Activated CD4-positive, alpha-beta T cell treated with anti-CD3 and anti-CD28 coated beads, Interleukin-2, amount 50 U/mL, for 48 hours (primary cell): Measurements from ENCODE around the gene IL12RB2.
A peak's percentile ranks its signal among the peaks of the same experiment; 100 is the strongest.
"Not testable (repeated sequence)": the region's sequence is repeated elsewhere in the genome, so short reads cannot be mapped to it uniquely, and the experiment has no call there.

Experiments used
- DNase-seq, 2 experiments: peaks; one replicate each; pipeline ENCODE4 v3.0.0-alpha.2; 2020

IL12RB2 gene

DNA sequence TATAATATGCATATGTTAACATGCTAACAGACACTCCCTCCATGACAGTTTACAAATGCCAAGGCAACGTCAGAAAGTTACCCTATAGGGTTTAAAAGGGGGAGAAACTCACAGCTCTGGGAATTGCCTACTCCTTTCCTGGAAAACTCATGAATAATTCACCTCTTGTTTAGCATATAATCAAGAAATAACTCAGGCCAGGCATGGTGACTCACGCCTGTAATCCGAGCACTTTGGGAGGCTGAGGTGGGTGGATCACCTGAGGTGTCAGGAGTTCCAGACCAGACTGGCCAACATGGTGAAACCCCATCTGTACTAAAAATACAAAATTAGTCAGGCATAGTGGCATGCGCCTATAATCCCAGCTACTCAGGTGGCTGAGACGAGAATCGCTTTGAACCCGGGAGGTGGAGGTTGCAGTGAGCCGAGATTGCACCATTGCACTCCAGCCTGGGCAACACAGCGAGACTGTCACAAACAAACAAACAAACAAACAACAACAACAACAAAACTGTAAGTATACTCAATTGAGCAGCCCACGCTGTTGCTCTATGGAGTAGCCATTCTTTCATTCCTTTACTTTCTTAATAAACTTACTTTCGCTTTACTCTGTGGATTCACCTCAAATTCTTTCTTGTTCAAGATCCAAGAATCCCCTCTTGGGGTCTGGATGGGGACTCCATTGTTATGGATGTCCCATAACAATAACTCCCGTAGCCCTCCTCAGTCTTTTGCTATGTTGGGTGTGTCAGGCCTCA, 92.5 kb downstream of the IL12RB2 start:
- DNase-seq = peak; percentile 70 to 78

DNA sequence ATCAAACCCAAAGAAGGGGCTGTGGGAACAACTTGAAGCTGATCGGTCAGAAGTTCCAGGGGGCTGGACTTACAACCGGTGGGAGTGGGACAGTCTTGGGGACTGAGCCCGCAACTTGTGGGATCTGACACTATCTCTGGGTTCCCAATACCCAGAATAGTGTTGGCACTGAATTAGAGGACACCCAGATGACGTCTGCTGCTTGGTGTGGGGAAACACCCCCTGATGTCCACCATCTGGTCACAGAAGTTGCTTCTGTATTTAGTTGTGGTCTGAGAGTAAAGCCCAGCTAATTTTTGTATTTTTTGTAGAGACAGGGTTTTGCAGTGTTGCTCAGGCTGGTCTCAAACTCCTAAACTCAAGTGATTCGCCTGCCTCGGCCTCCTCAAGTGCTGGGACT, 93.8 kb downstream of the IL12RB2 start:
- DNase-seq = no peak

DNA sequence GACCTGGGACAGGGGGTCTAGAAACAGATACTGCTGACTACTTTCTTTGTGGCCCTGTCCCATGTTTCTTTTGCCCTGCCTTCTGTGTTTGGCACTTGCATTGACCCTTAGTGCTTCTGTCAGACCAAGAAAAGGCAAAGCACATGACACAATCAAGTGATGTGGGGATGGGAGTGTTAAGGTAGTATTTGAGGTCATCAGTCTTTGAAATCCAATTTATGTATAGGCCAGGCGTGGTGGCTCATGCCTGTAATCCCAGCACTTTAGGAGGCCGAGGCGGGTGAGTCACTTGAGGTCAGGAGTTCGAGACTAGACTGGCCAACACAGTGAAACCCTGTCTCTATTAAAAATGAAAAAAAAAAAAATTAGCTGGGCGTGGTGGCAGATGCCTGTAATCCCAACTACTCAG, 96.5 kb downstream of the IL12RB2 start:
- DNase-seq = no peak

DNA sequence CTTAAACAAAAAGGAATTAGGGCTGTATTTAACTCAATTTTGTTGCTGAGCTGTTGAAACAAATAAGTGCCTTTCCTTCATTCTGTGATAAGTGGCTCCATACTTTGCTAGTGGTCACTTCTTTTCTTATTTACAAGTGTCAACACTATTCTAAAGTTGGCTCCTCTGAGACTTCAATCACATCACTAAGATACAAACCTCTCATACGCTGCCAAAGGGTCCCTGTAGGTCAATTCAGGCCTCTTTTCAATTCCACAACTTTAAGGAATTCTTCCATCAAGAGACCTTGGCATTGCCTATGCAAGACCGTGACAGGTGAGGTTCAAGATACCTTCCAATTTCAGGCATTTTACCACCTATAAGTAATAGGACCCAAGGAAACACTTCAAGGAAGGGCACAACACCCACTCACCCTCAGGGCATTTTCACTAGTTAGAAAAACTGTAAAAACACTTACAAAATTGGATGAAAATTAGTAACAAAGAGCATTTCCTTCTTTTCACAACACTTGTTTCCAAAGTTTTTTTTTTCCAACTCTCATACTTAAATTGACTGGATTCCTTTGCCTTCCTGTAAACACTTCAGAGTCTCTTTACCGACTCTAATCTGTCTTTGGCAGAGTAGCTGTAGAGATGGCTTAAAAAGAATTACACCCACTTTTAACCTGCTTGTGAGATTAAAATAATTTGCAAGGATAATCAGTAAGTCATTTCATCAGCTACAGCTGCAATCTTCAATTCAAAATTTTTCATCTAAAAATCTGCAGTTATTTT, 98.0 kb downstream of the IL12RB2 start:
- DNase-seq = no peak

DNA sequence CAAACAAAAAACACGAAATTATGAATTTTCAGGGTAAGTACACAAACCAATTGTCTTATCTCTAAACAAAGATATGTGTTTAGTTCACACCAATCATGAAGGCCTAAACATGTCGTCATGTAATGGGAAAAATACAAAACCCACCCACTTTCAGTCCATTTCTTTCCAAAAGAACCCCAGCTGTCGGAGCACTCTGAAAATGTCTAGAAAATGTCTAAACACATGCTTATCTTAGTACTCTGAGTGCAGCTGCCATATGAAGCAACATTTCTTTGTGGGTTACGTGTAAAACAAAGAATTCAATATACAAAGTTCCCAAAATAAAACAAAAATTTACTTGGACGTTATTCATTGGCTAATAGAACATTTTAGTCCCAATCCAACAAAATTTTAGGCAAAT, 99.8 kb downstream of the IL12RB2 start:
- DNase-seq = no peak

DNA sequence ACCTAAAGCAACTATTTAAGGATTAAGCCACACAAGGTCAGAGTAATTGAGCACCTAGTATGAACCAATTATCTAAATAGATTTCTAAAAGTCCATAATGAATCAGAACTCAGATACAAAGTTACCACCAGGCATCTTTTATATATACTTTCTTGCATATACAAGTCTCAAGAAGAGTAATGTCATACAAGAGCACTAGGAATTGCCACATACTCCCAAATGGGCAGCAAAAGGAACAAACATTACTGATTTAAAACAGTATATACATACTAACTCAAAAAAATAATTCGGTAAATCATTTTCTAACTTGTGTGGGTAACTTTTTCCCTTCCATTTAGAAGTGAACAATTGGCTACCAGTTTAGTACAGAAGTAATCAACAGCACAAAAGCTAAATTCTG, 100.5 kb downstream of the IL12RB2 start:
- no peak for DNase-seq

DNA sequence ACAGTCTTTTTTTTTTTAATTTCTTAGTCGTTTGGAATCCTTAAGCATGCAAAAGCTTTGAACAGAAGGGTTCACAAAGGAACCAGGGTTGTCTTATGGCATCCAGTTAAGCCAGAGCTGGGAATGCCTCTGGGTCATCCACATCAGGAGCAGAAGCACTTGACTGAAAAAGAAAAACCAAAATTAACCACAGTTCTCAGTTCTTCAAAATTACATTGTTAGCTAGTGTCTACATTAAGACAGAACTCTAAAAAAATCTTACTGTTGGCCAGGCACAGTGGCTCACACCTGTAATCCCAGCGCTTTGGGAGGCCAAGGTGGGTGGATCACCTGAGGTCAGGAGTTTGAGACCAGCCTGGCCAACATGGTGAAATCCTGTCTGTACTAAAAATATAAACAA, 105.4 kb downstream of the IL12RB2 start:
- not testable (repeated sequence) for DNase-seq

DNA sequence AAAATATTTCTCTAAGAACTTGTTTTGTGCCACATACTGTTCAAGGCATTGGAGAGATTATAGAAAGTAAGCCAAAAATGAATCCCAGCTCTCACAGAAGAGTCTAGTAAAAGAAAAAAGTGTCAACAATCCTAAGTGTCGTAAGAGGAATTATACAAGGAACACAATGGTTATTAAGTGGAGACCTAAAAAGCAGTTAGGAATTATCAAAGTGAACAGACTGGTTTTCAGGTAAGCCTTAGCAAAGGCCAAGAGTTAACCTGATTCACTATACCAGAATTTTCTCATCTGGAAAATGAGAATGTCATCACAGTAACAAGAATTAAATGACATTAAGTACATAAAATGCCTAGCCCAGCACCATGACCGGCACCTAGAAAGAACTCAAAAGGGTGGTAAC, 106.9 kb downstream of the IL12RB2 start:
- DNase-seq = no peak

DNA sequence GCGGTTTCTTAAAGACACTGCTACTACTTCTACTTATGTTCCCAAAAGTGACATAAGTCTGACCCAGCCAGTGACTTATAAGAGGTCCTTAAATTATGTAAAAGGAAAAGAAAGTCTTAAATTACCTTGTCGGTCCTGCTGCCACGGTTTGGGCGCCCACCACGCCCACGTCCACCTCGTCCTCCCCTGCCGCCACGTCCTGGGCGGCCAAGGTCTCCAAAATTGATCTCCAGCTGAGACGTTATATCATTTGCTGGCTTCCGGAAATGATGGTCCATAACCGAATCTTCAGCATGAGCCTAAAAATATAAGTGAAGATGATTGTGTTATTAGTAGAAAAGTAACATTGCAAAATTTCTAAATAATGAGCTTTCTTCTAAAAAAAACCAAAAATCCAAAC, 107.4 kb downstream of the IL12RB2 start:
- no peak for DNase-seq

DNA sequence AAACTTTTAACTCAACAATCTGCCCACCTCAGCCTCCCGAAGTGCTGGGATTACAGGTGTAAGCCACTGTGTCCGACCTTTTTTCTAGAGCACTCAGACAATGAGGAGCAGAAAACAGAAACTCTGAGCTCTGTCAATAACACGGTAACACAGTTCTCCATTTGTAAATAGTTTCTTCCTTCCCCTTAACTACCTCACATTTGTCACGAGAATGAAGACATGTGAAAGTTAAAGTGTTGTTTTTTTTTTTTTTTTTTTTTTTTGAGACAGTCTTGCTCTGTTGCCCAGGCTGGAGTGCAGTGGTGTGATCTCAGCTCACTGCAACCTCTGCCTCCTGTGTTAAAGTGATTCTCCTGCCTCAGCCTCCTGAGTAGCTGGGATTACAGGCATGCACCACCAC, 110.1 kb downstream of the IL12RB2 start:
- not testable (repeated sequence) for DNase-seq

DNA sequence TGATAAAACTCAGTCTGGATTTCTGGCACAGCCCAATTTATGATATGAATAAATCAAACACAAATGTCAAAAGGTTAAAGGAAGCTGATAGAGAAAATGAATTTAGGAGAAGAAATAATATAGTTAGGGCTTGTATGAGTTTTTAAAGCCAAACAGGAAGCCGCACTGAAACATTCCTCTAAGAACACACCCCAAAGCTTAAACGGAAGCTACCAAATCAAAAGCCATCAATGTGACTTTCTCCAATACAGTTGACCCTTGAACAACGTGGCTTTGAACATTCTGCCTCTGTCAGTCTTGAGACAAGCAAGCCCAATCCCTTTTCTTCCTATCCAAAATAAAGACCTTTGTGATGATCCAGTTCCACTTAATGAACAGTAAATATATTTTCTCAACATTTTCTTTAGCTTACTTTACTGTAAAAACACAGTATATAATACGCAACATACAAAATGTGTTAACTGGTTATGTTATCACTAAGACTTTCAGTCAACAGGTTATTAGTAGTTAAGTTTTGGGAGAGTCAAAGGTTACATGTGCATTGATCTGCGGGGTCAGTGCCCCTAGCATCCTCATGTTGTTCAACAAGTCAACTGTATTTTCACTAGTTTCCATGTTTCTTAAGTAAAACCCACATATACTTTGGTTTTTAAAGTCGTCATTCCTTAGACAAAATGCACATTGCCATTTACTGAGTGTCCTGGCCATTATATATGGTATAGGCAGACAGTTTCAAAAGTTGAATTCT, 111.3 kb downstream of the IL12RB2 start:
- DNase-seq = no peak

DNA sequence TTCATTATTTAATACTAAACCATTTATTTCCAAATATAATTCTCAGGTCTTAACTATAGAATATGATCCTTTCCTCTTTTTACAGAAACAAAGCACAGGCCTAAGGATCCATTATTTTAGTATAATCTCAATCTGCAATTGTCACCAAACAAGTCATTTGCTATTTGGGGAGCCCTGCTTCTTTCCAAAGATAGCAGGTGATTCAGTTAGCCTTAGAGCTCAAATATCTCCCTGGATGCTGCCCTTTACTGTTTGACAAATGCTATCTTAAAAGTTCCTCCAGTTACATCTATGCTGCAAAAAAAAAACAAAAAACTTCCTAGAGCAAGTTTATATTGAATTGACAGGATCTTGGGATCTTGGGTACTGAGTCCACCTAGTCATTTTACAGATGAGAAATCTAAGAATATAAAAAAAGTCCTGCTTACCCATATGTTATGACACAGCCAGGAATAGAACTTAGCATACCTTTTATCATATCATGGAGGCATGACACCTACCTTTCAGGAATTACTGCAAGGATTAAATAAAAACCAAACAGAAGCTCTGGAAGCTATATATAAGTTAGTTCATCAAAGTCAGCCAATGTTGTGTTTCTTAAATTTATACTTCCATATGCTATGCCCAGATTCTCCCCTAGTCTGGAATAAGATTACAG, 113.3 kb downstream of the IL12RB2 start:
- no peak for DNase-seq

DNA sequence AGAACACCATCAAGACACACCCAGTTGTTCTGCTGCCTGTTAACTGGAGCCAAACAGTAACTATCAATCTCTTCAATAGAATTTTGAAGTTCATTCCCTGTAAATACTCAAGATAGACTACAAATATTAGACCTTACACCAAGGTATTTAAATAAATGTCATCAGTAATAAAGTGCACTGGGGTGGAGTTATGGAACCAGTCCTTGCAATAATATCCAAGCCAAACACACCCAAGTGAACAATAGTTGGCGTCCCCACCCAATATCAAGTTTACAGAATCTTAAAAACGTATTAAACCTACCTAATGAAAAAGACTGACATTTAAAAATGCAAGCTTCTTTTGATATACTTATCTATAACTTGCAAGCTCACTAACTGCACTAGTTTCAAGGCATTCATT, 119.8 kb downstream of the IL12RB2 start:
- no peak for DNase-seq

DNA sequence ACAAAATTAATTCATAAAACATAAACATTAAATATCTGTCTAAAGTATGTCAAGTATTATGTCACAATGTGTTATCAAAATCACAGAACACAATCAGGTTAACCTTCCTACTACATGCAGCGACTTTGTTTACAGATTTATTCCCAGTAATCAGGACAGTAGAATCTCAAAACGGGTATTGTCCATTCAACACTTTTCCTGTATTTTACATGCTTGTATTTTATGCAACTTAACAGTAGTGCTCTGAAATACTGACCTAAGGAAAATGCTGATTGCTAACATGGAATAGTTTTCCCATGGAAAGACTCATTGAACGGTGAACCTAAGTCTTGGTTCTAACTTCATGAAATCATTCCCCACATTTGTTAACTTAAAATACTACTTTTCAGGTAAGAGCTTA, 120.3 kb downstream of the IL12RB2 start:
- no peak for DNase-seq

DNA sequence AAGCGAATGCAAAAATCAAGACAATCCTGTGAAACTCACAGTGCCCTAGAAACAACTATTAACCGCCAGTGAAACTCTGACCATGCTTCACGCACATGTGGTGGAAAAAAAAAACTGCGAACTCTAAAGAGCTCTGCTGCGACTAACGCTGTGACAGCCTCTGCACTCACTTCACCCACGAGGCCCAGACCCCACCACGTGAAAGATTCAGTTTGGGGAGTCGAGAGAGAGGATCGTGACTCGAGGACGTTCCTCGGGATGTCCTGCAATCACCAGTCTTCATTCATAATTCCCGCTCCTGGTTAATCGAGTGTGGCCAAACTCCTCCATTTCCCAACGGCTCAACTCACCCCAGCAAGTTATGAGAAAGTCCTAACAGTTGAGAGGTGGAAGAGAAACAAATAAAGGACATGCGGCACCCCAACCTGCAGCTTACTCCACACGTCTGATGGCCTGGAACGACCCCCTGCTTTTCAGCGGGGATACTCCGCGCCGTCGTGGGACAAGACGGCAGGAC, 121.4 kb downstream of the IL12RB2 start:
- DNase-seq = peak; percentile 49 to 51

DNA sequence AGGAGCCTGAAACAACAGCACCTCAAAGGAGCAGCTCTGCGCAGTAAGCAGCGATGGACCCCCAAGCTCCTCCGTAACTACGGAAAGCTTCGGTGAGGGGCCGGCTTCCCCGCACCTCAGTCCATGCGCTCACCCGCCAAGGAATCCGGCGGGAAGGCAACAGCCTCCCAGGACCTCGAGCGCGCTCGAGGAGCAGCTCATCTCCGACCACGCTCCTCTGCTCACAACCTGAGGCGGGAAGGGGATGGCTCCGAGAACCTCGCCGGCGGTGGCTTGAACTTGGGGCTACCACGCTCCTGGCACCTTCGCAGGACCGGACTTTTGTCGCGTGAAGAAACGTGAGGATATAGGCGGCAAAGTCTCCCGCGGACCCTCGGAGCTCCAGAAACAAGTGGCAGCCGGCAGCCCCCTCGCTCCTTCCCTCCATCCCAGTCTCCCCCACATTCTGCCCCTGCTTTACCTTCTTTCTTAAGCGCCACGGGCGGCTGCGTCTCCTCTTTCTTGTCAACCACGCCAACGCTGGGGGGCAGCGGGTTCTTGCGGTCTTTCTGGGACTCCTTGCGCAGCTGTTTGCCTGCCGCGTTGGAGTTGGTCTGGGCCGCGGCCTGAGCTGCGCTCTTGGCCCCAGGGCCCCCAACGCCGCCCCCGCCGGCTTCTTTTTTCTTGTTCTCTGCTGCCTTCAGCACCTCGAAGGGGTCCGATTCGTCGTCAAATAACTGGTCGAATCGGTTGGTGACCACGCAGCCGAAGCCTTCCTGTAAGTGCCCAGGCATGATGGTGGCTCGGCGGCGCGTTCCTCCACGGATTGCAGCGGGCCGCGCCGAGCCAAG, 122.1 kb downstream of the IL12RB2 start:
- DNase-seq = peak; percentile 32 to 46

DNA sequence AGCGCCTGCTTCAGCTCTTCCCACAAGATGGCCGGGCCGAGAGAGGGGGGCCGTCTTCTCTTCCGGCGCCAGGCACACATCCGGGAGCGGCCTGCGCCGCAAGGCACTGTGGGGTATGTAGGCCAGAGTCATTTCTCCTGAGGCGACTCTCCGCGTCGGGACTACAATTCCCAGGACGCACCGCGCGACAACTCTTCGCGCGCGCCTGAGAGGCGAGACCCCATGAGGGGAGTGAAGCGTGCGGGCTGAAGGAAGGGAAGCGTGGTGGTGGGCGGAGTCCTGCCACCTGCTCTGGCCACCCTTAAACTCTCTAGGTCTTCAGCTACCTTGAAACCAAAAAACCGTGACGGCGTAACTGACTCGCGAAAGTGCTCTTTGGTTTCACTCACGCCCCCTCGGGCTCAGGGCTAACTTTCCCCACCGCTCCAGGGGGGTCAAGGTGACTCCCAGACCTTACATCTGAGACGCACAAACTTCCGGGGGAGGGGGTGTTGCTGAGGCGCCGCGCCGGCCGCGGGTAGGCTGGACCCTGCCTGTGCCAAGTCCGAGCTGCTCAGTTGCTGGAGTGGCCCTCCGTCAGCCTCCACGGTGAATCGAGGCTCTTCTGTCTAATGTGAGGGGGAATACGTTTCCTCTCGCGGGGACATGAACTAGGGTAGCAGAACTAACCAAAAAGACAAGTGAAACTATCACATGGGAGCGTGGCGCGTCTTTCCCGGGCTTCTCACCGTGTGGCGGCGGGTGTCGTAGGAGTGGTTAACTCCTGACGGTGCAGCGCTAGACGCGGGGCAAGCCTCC, 122.9 kb downstream of the IL12RB2 start, which contains the start of gene SERBP1:
SERBP1 (minus strand) TSS at position 45 of the 798 bp plus-strand sequence. CDS start 102 bp downstream, outside the sequence.
- DNase-seq = peak; percentile 90 to 95

DNA sequence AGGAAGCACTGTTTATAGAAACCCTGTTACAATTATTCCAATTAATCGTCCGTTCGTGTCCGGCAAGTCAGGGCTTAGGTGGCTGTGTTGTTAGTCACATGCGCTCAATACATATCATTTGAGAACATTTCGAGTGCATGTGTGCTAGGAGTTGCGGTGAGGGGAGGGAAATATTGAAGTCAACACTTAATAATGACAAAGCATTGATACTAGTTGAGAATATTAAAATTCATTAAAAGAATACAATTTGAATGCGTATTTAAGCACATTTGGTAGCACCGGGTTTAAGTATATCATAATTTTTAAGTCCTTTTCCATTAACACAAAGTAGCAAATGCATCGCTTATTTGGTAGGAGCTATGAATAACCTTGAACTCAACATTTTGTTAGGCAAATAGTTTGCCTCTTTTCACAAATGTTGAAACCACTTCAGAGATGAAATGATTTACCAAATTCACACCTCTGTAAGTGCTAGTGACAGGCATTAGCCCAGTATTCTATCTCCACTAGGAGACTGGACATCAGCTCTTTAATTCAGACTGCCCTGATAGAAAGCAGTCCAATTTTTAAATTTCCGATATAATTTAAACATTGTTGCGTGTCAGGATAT, 123.6 kb downstream of the IL12RB2 start:
- DNase-seq = no peak

DNA sequence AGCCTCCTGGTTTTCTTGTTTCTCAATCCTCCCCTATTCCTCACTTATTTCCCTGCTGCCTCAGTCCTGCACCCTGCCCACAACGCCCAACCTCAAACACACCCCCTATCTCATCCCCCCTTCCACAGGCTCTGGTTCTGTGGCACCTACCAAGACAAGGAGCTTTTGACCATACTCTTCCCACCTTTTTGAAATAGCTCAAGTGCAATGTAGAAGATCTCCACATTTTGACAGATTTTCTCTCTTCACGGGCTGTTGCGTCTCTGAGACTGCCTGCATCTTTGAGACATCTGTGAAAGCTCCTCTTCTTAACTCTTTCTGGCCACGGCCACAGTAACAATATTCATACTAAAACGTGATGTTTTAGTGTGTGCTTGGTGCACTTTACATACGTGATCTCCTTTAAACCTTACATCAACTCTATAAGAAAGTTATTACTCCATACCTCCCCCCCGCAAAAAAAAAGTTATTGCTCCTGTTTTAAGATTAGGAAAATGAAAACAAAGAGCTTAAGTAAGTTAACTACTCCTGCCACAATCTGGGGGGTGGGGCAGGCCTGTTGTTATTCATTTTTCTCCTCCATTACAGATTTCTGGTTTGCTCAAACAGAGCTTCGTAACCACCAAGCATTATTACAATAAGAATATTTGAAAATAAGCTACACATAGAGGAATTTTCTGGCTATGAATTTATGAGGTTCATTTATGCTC, 124.4 kb downstream of the IL12RB2 start:
- no peak for DNase-seq

DNA sequence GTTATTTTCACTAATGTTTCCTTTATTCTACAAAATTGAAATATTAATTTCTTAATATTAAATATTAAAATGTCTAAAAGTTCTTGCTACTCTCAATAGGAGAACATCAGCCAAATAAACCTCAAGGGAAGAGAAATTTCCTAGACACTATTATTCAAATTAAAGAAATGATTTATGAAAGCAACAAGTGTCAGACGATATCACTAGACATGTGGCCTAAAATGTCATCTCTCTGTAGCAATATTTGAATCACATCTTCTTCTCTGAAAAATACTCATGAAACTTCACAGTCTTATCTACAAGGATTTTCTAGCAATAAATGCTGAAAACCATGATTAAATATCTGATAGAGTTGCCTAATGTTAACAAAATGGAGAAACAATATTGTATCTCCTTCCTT, 125.1 kb downstream of the IL12RB2 start:
- DNase-seq = no peak
